Measurements from ENCODE around the gene TMEM168. TPM values are rescaled to one million over a fixed set of nuclear protein-coding genes. Genes with fewer than 3 reads are reported as not detected.

The TMEM168 gene
- total and polyA plus RNA-seq, 2 experiments from 2014 or later: 5.2 to 14.8 TPM

DNA sequence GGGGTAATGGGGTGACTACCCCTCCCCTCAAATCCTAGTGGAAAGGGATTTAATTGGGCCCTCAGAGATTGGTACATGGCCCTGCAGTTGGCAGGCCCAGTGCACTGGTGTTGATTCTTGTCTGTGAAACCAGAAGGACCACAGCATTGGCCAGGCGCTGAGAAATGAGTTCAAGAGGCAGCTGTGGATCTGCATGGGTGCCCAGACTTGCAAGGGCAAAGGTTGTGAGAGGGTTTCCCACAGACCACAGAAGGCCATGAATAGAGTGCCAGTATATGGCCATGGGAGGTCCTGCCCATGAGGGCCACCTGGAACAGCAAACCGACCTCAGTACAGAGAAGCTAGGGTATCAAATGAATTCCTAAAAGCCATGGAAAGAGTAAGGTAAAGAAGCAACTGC is 32.9 kb downstream of the TMEM168 start:
- ATAC-seq (no peak), DNase-seq (ENCODE audit: low spot score) (no peak)
- H3K4me1 ChIP-seq (ENCODE audit: insufficient read depth): no peaks in the 10 kb centered on the region
- no peaks in the 10 kb centered on the region for H3K27me3 ChIP-seq (ENCODE audit: insufficient read depth)
- Mint-ChIP-seq H3K27me3 (ENCODE audit: insufficient read depth, low read depth, poor library complexity) (no peaks in the 10 kb centered on the region), H3K9me3 (no peaks in the 10 kb centered on the region), H3K4me3 (no peak overlapping the region), H3K27ac (no peak overlapping the region), H3K4me1 (no peaks in the 10 kb centered on the region), H3K36me3 (ENCODE audit: low read depth) (no peaks in the 10 kb centered on the region)
- TF ChIP-seq STAT1 (IDR thresholded peaks at IDR 0.05; ENCODE audit: unreplicated experiment) (no peak), CTCF (conservative IDR thresholded peaks at IDR 0.05; ENCODE audit: low read depth in 2 of 2) (no peak), ZNF331 (CRISPR knock-in tag; IDR thresholded peaks at IDR 0.05; ENCODE audit: low read depth) (no peak), EZH2phosphoT487 (IDR thresholded peaks at IDR 0.05; ENCODE audit: unreplicated experiment) (no peak)
- no peaks in the 10 kb centered on the region for H3K79me2 ChIP-seq (replicated peaks; ENCODE audit: insufficient read depth)
- H2AFZ ChIP-seq: no peak overlapping the region
- H3K27ac ChIP-seq (ENCODE audit: low read depth): no peak overlapping the region
- H3F3A ChIP-seq (replicated peaks; ENCODE audit: low read depth): no peaks in the 10 kb centered on the region
- H4K20me1 ChIP-seq (replicated peaks; ENCODE audit: insufficient read depth): no peaks in the 10 kb centered on the region
- no peaks in the 10 kb centered on the region for H3K36me3 ChIP-seq (ENCODE audit: insufficient read depth)
- no peaks in the 10 kb centered on the region for H3K9me2 ChIP-seq (ENCODE audit: insufficient read depth)
- no peak overlapping the region for H3K4me2 ChIP-seq
- no peak overlapping the region for H3K4me3 ChIP-seq

DNA sequence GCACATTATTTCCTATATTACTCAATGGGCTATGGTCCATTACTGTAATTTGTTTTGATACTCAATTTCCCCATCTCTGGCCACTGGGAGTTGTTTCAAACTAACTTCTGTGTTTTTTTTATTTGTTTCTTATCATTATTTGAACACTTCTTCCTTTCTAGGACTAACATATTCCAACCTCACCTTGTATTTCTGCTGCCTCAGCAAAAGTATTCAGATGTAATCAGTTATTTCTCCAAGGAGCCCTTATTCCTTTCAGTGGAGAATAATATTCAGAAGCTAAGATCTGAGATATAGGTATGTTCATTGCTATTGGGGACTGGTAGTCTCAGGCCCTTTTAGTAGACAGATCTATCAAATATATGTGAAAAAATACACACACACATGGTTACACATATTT is 36.9 kb downstream of the TMEM168 start:
- Mint-ChIP-seq H3K9me3 (no peaks in the 10 kb centered on the region), H3K4me3 (no peak overlapping the region), H3K4me1 (no peaks in the 10 kb centered on the region), H3K27me3 (ENCODE audit: insufficient read depth, low read depth, poor library complexity) (no peaks in the 10 kb centered on the region), H3K36me3 (ENCODE audit: low read depth) (no peaks in the 10 kb centered on the region), H3K27ac (no peak overlapping the region)
- Histone ChIP-seq H3K9me2 (ENCODE audit: insufficient read depth) (no peaks in the 10 kb centered on the region), H3F3A (replicated peaks; ENCODE audit: low read depth) (no peaks in the 10 kb centered on the region), H3K27ac (ENCODE audit: low read depth) (no peak overlapping the region), H3K79me2 (replicated peaks; ENCODE audit: insufficient read depth) (no peaks in the 10 kb centered on the region), H3K27me3 (ENCODE audit: insufficient read depth) (no peaks in the 10 kb centered on the region), H2AFZ (no peak overlapping the region), H4K20me1 (replicated peaks; ENCODE audit: insufficient read depth) (no peaks in the 10 kb centered on the region), H3K4me1 (ENCODE audit: insufficient read depth) (no peaks in the 10 kb centered on the region), H3K36me3 (ENCODE audit: insufficient read depth) (no peaks in the 10 kb centered on the region), H3K4me3 (no peak overlapping the region), H3K4me2 (no peak overlapping the region)
- DNase-seq (ENCODE audit: low spot score) (no peak), ATAC-seq (no peak)
- TF ChIP-seq NANOG (IDR thresholded peaks at IDR 0.05; ENCODE audit: borderline replicate concordance): no peak
- no peak for TF ChIP-seq ZNF114 (CRISPR knock-in tag; IDR thresholded peaks at IDR 0.05)
- TF ChIP-seq ZNF331 (CRISPR knock-in tag; IDR thresholded peaks at IDR 0.05; ENCODE audit: low read depth): no peak
- TF ChIP-seq, protein P1, sequence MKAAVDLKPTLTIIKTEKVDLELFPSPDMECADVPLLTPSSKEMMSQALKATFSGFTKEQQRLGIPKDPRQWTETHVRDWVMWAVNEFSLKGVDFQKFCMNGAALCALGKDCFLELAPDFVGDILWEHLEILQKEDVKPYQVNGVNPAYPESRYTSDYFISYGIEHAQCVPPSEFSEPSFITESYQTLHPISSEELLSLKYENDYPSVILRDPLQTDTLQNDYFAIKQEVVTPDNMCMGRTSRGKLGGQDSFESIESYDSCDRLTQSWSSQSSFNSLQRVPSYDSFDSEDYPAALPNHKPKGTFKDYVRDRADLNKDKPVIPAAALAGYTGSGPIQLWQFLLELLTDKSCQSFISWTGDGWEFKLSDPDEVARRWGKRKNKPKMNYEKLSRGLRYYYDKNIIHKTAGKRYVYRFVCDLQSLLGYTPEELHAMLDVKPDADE (IDR thresholded peaks at IDR 0.05): no peak
- no peak for TF ChIP-seq ZNF462 (CRISPR knock-in tag; IDR thresholded peaks at IDR 0.05)
- no peak for TF ChIP-seq EZH2phosphoT487 (IDR thresholded peaks at IDR 0.05; ENCODE audit: unreplicated experiment)
- no peak for TF ChIP-seq CTCF (conservative IDR thresholded peaks at IDR 0.05; ENCODE audit: low read depth in 2 of 2)
- no peak for TF ChIP-seq CREB1 (CRISPR knock-in tag; IDR thresholded peaks at IDR 0.05; ENCODE audit: low read depth)
